Stimulated activated CD8-positive, alpha-beta memory T cell treated with anti-CD3 and anti-CD28 coated beads, Interleukin-15, amount 100 ng/mL, for 1 hour (primary cell): Measurements from ENCODE around the gene HELT.

ENCODE experiments used
- DNase-seq: peaks from one replicate; pipeline ENCODE4 v3.0.0-alpha.2; 2020; ENCODE audit warnings: low read depth

Gene HELT

GRCh38 chr4:185003596-185004351 is 14.5 kb upstream of the HELT start:
- no peak for DNase-seq

- no peak for DNase-seq
These were observed 13.6 kb upstream of the HELT start for GRCh38 chr4:185004562-185005218.

- DNase-seq = peak; percentile 63
These were observed 13.0 kb upstream of the HELT start for GRCh38 chr4:185005219-185005819.

GRCh38 chr4:185011408-185011807 is 6.9 kb upstream of the HELT start:
- DNase-seq = no peak

- DNase-seq = no peak
These were observed 4.7 kb upstream of the HELT start for GRCh38 chr4:185013417-185014125.

- no peak for DNase-seq
These were observed 3.2 kb upstream of the HELT start for GRCh38 chr4:185015108-185015507.

GRCh38 chr4:185016101-185016940 is 2.0 kb upstream of the HELT start:
- no peak for DNase-seq

- no peak for DNase-seq
These were observed 1.1 kb upstream of the HELT start for GRCh38 chr4:185016946-185017758.

- no peak for DNase-seq
These were observed 655 bp downstream of the HELT start for GRCh38 chr4:185018834-185019455.

GRCh38 chr4:185019456-185020292 is 1.4 kb downstream of the HELT start:
- DNase-seq = no peak

- DNase-seq = no peak
These were observed 2.1 kb downstream of the HELT start for GRCh38 chr4:185020293-185020808.

- no peak for DNase-seq
These were observed 2.8 kb downstream of the HELT start for GRCh38 chr4:185020863-185021761.

- no peak for DNase-seq
These were observed 5.2 kb downstream of the HELT start for GRCh38 chr4:185023471-185023870.

- no peak for DNase-seq
These were observed 10.3 kb downstream of the HELT start for GRCh38 chr4:185028625-185029024.

- DNase-seq = no peak
These were observed 13.3 kb downstream of the HELT start for GRCh38 chr4:185031611-185032010.

- DNase-seq = no peak
These were observed 14.8 kb downstream of the HELT start for GRCh38 chr4:185033072-185033471.

GRCh38 chr4:185033950-185034349 is 15.7 kb downstream of the HELT start:
- no peak for DNase-seq

GRCh38 chr4:185035284-185035683 is 17.0 kb downstream of the HELT start:
- no peak for DNase-seq
